SJSA1 (cell line): ENCODE data around the gene APCDD1. TPM values are rescaled to one million over a fixed set of nuclear protein-coding genes. Genes with fewer than 3 reads are reported as not detected.

Source experiments
- DNase-seq, 2 experiments: peaks; one replicate each; pipeline ENCODE4 v3.0.0-alpha.2; 2015 to 2020; ENCODE audit warnings: low spot score in 2 of 2, low read depth in 1 of 2
- H3K27ac ChIP-seq: fragments of 250-450 bp; sonication (Bioruptor Pico); 2 replicates; pipeline ENCODE4 v1.5.1; 2020; ENCODE audit warnings: mild to moderate bottlenecking, moderate library complexity
- H3K27me3 ChIP-seq: fragments of 250-450 bp; sonication (Bioruptor Pico); replicated peaks from 2 replicates; pipeline ENCODE4 v1.5.1; 2020; ENCODE audit warnings: mild to moderate bottlenecking, moderate library complexity
- H3K36me3 ChIP-seq: fragments of 250-450 bp; sonication (Bioruptor Pico); 2 replicates; pipeline ENCODE4 v1.5.1; 2020; ENCODE audit warnings: mild to moderate bottlenecking
- H3K4me1 ChIP-seq: fragments of 250-450 bp; sonication (Bioruptor Pico); replicated peaks from 2 replicates; pipeline ENCODE4 v1.6.1; 2021; ENCODE audit warnings: mild to moderate bottlenecking
- H3K4me3 ChIP-seq: fragments of 250-450 bp; sonication (Bioruptor Pico); 2 replicates; pipeline ENCODE4 v1.5.1; 2020; ENCODE audit warnings: mild to moderate bottlenecking
- H3K9me3 ChIP-seq: fragments of 250-450 bp; sonication (Bioruptor Pico); replicated peaks from 2 replicates; pipeline ENCODE4 v1.5.1; 2020; ENCODE audit warnings: mild to moderate bottlenecking
- total RNA-seq: library from RNA; depleted of rRNA; stranded (reverse); fragments of >200 nt; shearing (Covaris generic); gene quantifications from 2 replicates; pipeline ENCODE4 v1.2.3, GENCODE V29; 2014; rRNA removed

Gene APCDD1
- total RNA-seq, result not detected in 2 replicates

DNA sequence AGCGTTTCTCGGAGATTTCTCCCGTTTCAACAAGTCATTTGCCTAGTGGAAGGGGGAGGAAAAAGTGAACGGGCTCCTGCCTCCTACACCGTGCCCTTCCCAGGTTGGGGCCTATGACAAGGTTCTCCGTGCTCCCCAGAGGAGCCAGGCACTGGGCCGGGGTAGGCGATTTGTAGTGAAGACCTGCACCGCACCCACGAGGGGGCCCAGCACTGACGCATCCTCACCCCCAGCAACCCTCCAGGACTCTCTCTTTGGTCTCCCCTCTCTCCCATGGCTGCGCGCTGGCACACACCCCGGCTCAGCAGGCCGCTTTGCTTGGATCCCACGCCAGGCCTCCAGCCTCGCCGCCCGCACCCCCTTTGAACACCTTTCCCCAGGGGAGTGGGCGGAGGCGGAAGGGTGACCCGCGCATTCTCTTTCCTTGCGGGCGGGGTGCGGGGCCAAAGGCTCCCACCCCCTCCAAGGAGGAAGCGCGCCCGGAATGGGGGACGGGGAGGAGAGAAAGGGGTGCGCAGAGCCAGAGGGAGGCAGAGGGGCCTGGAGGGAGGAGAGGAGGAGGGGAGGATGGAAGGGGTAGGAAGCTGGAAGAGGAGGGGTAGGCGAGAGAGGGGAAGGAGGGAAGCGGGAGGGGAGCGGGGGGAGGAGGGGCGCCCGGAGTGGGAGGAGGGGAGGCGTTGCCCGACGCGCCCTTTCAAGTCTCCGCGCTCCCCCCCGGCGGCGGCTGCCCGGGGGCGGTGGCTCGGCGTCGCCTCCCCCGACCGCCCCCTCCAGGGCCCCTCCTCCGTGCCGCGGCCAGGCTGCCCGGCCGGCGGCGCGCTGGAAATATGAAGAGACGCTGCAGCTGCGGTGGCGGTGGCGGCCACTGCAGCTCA is at the start of gene APCDD1:
APCDD1 (plus strand) TSS at position 830 of the 875 bp plus-strand sequence. CDS start 347 bp downstream, outside the sequence.
- no peak for DNase-seq
- peak within 1 kb of the TSS; percentile 32 for H3K4me3 ChIP-seq
- no peaks in the 10 kb centered on the region; the same call in 1 of the 2 replicates for H3K9me3 ChIP-seq
- H3K4me1 ChIP-seq, result peaks cover 7% of the 10 kb centered on the region
- H3K27me3 ChIP-seq, result peaks cover 67% of the 10 kb centered on the region
- H3K36me3 ChIP-seq, result no peaks in the 10 kb centered on the region
- H3K27ac ChIP-seq, result no peak within 1 kb of the TSS

DNA sequence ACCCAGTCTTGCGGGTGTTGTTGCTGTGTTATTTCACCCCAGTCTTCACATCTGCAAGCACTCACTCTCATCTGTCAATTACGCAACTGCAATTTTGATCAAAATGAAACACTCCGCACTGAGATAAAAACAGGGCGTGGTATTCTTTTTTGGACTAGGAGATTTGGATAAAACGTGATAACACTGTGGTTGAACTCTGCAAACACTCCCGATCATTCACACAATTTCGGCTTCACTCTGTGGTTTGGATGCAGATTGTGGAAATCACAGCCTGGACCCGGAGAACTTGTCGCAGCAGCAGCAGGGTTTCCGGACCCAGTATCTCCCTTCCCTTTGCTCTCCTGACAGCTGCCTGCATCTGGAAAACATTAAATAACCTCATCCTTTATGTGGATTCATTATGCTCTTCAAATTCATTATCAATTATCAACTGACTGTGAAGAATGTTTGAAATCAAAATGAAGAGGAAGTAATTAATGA is 49.4 kb upstream of the APCDD1 start:
- H3K4me3 ChIP-seq, result no peak overlapping the region
- DNase-seq, result no peak
- H3K4me1 ChIP-seq, result no peaks in the 10 kb centered on the region

DNA sequence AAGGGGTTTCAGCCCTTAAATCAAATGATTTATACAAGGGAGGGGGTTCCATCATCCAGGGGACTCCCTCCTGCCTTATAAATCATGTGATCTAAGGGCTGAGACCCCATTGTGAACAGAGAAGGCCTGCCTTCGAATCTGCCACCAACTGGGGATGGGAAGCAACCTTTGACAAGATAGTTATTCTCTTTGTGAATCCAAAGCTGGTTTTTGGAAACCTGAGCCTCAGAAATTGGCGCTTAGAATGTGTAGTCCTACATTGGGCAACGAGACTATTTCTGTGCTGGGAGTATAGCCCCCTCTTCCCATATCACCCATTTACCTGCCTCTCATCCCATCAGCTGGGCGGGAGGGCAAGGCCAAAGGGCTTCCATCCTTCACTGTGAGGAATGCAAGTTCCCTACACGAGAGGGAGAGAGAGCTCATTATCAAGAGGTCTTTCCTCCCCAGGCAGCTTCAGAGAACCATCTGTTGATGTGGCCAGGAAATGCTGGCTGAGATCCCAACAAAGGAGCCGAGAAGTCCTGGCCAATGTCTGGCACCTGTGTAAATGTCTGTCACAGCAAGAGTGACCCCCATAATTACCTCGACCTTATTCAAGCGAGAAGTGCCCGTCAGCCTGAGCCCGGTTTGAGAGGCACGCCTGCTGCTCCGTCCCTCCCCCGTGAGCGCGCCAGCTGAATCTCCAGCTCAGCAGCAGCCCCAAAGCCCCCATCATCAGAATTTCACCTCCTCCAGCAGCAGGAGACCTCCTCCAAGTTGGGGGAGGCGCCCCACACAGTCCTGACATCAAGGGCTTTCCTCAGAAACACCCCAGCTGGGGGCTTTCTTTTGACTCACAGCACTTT is 48.4 kb upstream of the APCDD1 start:
- Histone ChIP-seq H3K9me3 (no peaks in the 10 kb centered on the region), H3K4me3 (no peak overlapping the region), H3K4me1 (no peaks in the 10 kb centered on the region), H3K27me3 (no peaks in the 10 kb centered on the region), H3K36me3 (no peaks in the 10 kb centered on the region), H3K27ac (no peak overlapping the region)
- DNase-seq, result no peak

More for the DNA sequence above, 49.4 kb upstream of the APCDD1 start:
- Histone ChIP-seq H3K27ac (no peak overlapping the region), H3K27me3 (no peaks in the 10 kb centered on the region), H3K9me3 (no peaks in the 10 kb centered on the region), H3K36me3 (no peaks in the 10 kb centered on the region)

DNA sequence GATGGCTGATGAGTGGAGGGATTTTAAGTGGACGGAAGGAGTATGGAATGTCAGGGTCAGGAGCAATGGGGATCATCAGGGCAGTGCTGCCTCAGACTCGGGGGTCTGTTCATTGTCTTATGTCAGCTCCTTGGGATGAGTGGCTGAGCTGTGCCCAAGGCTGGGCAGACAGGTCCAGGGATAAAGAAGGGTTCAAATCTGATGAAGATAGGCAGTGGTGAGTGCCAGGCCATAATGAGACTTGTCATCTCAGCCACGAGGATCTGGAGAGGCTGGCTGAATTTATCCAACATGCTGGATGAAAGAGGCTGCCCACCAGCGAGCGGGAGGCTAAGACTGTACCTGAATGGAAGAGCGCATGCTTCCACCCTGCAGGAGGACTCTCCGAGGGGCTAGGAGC is 46.3 kb upstream of the APCDD1 start:
- no peaks in the 10 kb centered on the region for H3K27me3 ChIP-seq
- H3K36me3 ChIP-seq, result no peaks in the 10 kb centered on the region
- H3K4me1 ChIP-seq, result no peaks in the 10 kb centered on the region
- DNase-seq, result no peak
- no peak overlapping the region for H3K27ac ChIP-seq
- H3K9me3 ChIP-seq, result no peaks in the 10 kb centered on the region
- H3K4me3 ChIP-seq, result no peak overlapping the region

DNA sequence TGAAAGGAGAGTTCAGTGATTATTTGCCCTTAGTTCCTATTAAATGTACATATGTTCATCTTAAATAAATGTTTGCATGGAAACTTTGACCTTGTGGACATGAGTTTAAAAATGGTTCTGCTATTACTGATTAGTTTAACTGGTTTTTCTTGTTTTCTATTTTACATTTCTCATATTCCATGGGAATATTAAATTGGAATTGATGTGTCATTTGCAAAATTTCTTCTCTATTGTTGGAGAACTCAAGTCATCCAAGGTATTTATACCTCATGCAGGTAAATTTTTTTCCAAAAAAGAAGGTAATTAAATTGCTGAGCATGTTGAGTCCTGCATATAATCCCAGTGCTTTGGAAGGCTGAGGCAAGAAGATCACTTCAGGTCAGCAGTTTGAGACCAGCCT is 45.4 kb upstream of the APCDD1 start:
- H3K27ac ChIP-seq, result no peak overlapping the region
- no peak overlapping the region for H3K4me3 ChIP-seq
- H3K4me1 ChIP-seq, result no peaks in the 10 kb centered on the region
- H3K27me3 ChIP-seq, result no peaks in the 10 kb centered on the region
- no peak for DNase-seq
- H3K9me3 ChIP-seq, result no peaks in the 10 kb centered on the region
- H3K36me3 ChIP-seq, result no peaks in the 10 kb centered on the region

DNA sequence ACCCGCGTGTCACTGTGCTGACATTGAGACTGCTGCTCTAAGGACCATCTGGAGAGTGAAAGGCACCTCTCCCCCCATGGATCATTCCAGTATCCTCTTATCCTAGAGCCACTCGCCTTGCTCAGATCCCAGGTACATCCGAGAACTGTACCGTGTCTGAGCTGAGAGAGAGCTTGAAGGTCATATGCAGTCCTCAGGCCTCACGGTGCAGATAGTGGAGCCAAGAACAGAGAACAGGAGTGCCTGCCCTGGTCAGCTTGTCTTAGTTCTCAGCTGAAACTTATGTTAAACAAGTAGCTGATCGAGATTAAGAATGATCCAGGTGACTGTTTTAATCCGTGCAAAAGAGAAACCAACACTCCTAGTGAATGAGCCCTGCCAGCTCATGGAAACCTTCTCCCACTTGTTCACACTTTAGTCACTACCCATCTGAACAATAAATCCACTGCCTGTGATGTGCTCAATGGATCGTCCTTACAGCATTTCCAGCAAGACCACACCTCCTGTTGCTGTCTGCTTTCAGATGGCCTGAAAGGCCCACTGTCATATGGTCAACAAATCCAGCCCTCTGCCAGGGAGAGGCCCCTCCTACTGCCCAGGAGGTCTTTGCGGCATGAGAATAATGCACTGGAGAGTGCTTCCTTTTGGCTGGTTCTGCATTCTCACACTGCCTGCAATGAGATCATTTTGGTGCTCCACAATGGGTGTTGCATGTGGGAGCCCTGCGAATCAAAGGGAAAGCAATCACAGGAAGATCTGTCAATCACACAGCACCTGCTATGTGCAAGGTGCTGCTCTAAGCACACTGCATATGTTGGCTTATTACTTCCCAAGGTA is 43.7 kb upstream of the APCDD1 start:
- H3K27me3 ChIP-seq, result no peaks in the 10 kb centered on the region
- no peak overlapping the region for H3K27ac ChIP-seq
- peak in 1 of 2 experiments; percentile 14 for DNase-seq
- no peaks in the 10 kb centered on the region for H3K9me3 ChIP-seq
- no peak overlapping the region for H3K4me3 ChIP-seq
- H3K36me3 ChIP-seq, result no peaks in the 10 kb centered on the region
- no peaks in the 10 kb centered on the region for H3K4me1 ChIP-seq

DNA sequence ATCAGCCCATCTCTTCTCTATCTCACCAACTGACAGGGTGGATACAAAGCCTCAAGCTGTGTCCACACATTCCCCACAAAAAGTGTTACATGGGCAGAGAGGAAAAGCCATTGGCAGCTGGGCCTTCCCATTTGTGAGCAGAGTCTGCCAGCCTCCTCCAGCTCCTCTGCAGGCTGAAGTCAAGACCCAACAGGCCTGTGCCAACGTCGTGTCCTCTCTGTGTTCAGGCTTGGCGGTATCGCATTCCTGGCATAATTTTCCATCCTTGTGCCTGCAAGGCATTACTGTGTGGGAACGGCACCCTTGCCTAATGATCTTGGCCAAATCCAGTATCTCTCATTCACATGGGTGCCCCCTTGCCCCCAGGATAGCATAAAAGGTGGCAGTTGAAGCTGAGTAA is 41.5 kb upstream of the APCDD1 start:
- Histone ChIP-seq H3K9me3 (no peaks in the 10 kb centered on the region), H3K36me3 (no peaks in the 10 kb centered on the region), H3K27ac (no peak overlapping the region), H3K4me3 (no peak overlapping the region), H3K27me3 (no peaks in the 10 kb centered on the region), H3K4me1 (no peaks in the 10 kb centered on the region)
- DNase-seq, result no peak

DNA sequence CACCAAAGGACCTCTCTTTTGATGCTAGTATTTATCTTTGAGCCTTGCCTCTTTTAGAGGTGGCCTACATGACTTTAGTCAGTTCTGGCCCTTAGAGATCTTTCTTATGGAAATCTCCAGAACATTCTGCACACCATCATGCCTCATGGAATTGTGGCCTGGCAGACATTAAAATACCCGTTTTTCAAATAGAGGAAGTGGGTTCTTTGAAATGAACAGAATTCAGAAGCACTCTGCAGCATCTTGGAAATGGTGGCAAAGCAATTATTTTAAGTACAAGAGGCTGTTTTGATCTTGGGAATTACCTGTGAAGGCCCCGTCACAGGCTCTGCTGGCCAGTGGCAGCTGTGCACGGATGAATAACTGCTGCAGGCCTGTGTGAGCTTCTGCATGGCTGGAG is 40.7 kb upstream of the APCDD1 start:
- no peaks in the 10 kb centered on the region for H3K9me3 ChIP-seq
- no peaks in the 10 kb centered on the region for H3K36me3 ChIP-seq
- no peak for DNase-seq
- H3K27me3 ChIP-seq, result no peaks in the 10 kb centered on the region
- no peaks in the 10 kb centered on the region for H3K4me1 ChIP-seq
- H3K27ac ChIP-seq, result no peak overlapping the region
- H3K4me3 ChIP-seq, result no peak overlapping the region

DNA sequence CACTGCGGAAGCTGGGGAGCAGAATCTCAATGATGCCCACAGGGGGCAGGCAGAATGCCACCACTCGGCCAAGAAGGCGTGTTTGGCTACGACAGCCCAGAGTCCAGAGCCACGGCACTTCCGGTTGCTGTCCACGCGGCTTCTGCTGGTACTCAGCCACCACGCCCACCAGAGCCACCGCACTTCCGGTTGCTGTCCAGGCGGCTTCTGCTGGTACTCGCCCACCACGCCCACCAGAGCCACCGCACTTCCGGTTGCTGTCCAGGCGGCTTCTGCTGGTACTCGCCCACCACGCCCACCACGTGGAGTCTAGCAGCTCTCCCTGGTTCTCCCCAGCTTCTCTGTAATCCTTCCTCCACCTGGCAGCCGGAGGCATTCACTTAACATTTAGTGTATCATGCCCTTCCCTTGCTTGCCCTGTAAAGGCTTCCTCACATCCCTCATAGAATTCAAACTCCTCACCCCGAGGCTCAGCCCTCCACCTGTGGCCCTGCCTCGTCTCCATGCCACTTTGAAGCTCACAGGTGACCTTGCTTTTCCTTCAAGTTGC is 40.1 kb upstream of the APCDD1 start:
- H3K27ac ChIP-seq, result no peak overlapping the region
- DNase-seq, result no peak
- no peaks in the 10 kb centered on the region for H3K9me3 ChIP-seq
- H3K27me3 ChIP-seq, result no peaks in the 10 kb centered on the region
- H3K36me3 ChIP-seq, result no peaks in the 10 kb centered on the region
- no peaks in the 10 kb centered on the region for H3K4me1 ChIP-seq
- H3K4me3 ChIP-seq, result no peak overlapping the region

DNA sequence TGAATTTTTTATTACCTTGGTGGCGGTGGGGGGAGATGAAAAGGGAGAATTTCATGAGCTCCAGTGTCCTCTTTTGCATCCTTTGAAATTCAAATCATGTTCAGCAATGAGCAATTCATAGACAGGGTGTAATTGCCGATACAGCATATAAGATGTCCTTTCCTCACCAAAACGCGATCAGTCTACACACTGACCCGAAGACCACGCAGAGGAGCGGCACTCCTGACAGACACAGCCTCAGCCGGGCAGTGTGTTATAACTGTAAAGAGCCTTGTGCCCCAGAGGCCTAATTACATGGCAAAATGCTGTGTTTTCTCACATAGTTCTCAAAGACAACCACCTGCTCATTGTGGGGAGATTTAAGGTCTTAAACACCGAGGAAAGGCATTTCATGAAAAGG is 38.4 kb upstream of the APCDD1 start:
- Histone ChIP-seq H3K4me1 (no peaks in the 10 kb centered on the region), H3K36me3 (no peaks in the 10 kb centered on the region), H3K27ac (no peak overlapping the region), H3K27me3 (no peaks in the 10 kb centered on the region), H3K4me3 (no peak overlapping the region), H3K9me3 (no peaks in the 10 kb centered on the region)
- no peak for DNase-seq

DNA sequence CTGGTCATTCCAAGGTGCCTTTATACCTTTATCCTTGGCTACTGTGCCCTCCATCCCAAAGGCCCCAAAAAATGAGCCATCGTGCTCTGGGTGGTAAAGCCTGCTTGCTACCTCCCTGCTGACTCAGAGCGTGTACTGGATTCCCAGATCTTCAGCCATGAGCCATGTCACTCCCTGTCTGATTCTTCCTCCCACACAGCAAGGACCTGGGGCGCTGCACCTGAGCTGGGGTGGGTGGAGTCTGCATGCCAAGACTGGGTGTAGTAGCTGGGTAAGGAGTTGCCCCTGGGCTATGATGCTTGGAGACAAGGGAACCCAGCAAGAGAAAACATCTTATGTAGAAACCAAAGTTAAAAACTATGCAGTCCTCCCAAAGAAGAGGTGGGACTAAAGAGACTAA is 37.2 kb upstream of the APCDD1 start:
- H3K9me3 ChIP-seq, result no peaks in the 10 kb centered on the region
- no peaks in the 10 kb centered on the region for H3K4me1 ChIP-seq
- no peak overlapping the region for H3K27ac ChIP-seq
- DNase-seq, result no peak
- no peaks in the 10 kb centered on the region for H3K27me3 ChIP-seq
- H3K36me3 ChIP-seq, result no peaks in the 10 kb centered on the region
- H3K4me3 ChIP-seq, result no peak overlapping the region

DNA sequence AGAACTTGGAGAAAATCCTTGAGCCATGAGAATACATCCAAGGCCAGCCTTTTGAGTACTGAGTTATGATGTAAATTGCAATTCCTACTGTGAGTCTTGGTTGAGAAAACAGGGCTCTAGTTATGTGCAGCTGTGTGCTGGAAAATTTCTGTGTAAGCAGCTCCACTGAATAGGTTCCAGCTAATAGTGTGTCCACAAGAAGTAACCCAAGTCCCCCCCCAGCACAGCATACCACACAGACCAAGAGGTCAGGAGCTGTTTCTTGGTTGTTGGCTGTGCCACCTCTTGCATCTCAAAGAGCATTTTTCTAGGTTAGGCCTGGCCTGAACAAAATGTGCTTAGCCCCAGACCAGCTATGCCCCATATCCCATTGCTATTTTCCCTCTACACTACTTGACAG is 36.8 kb upstream of the APCDD1 start:
- DNase-seq, result no peak
- H3K27me3 ChIP-seq, result no peaks in the 10 kb centered on the region

DNA sequence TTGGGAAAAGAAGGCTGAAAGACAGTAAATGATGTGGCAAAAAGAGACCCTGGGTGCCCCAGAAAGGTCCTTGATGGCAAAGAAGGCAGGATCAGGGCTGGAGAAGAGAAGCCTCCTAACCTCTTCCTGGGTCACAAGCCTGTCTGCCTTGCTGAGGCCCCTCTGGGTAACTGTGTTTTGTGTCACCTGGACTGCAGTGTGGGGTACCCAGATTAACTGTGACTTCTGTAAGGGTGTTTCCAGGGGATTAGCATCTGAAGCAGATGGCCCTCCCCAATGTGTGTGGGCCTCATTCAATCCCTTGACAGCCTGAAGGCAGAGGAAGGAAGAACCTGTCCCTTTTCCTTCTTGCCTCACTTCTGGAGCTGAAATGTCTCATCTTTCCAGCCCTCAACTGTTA is 35.6 kb upstream of the APCDD1 start:
- no peak overlapping the region for H3K4me3 ChIP-seq
- no peaks in the 10 kb centered on the region for H3K36me3 ChIP-seq
- H3K27ac ChIP-seq, result no peak overlapping the region
- no peaks in the 10 kb centered on the region for H3K27me3 ChIP-seq
- no peak for DNase-seq
- no peaks in the 10 kb centered on the region for H3K4me1 ChIP-seq
- H3K9me3 ChIP-seq, result no peaks in the 10 kb centered on the region

More for the DNA sequence above, 36.8 kb upstream of the APCDD1 start:
- no peak overlapping the region for H3K27ac ChIP-seq
- H3K4me3 ChIP-seq, result no peak overlapping the region
- no peaks in the 10 kb centered on the region for H3K4me1 ChIP-seq
- no peaks in the 10 kb centered on the region for H3K36me3 ChIP-seq
- H3K9me3 ChIP-seq, result no peaks in the 10 kb centered on the region
